Measurements from ENCODE around the gene SUCLG2. TPM values are rescaled to one million over a fixed set of nuclear protein-coding genes. Genes with fewer than 3 reads are reported as not detected.

Gene SUCLG2
- total and polyA plus RNA-seq, 2 of the 4 experiments (the other 2 are of a cell fraction), result 26.8 to 34.6 TPM

GRCh38 chr3:67518236-67518635, 136.2 kb downstream of the SUCLG2 start:
- POLR2A ChIA-PET (ENCODE audit: unreplicated experiment), result no interaction called here

More at GRCh38 chr3:67518236-67518635, 136.2 kb downstream of the SUCLG2 start:
- H3K56ac ChIP-seq (ENCODE audit: extremely low read depth, insufficient read depth, low read length), result no peak overlapping the region
- H4K91ac ChIP-seq (ENCODE audit: insufficient read depth, low read depth, low read length), result no peak overlapping the region
- no peak overlapping the region for H4K8ac ChIP-seq (ENCODE audit: low read depth in 2 of 2, low read length in 2 of 2)
- TF ChIP-seq CHD1 (IDR thresholded peaks at IDR 0.05; ENCODE audit: low read depth, low read length), result no peak
- no peak for TF ChIP-seq FOS (IDR thresholded peaks at IDR 0.05; ENCODE audit: low read depth, low read length)
- no peak for TF ChIP-seq CEBPB (IDR thresholded peaks at IDR 0.05; ENCODE audit: low read depth, low read length)
- TF ChIP-seq RCOR1 (IDR thresholded peaks at IDR 0.05; ENCODE audit: insufficient replicate concordance, low read length), result no peak
- TF ChIP-seq SMC3 (IDR thresholded peaks at IDR 0.05; ENCODE audit: low read depth, low read length), result no peak
- no peak for TF ChIP-seq USF2 (IDR thresholded peaks at IDR 0.05; ENCODE audit: low read depth, low read length)
- TF ChIP-seq ELK1 (IDR thresholded peaks at IDR 0.05; ENCODE audit: borderline replicate concordance, low read depth, low read length), result no peak
- dilution Hi-C loops (cut with HindIII; ENCODE audit: low sequenced_read_pairs, unreplicated experiment) (no loop called here), in situ Hi-C loops (cut with MboI; ENCODE audit: low sequenced_read_pairs) (no loop called here), intact Hi-C loops (cut with micrococcal nuclease) (no loop called here)
- H3K4me2 ChIP-seq (ENCODE audit: low read depth, low read length), result no peak overlapping the region
- CTCF ChIA-PET, result interaction anchor here (0.8 kb wide), 1 partner anchor 152 kb away, joined by 3 read pairs; no protein-coding TSS in a partner anchor
- no peak overlapping the region for H2BK5ac ChIP-seq (ENCODE audit: low read depth, low read length, poor library complexity, severe bottlenecking)
- ATAC-seq (ENCODE audit: low read depth), result no peak
- H2AK9ac ChIP-seq (replicated peaks; ENCODE audit: low read depth, low read length, poor library complexity), result no peak overlapping the region
- DNase-seq, result no peak
- peaks cover 13% of the 10 kb centered on the region for H3K36me3 ChIP-seq (ENCODE audit: control insufficient read depth, insufficient read depth, low read length)
- H4K20me1 ChIP-seq (ENCODE audit: insufficient read depth, low read length), result no peaks in the 10 kb centered on the region
- H2BK120ac ChIP-seq (ENCODE audit: low read depth, low read length), result no peak overlapping the region
- peaks cover 3 to 7% of the 10 kb centered on the region in 2 experiments; a peak in 3 of 4 replicates for H3K79me1 ChIP-seq (ENCODE audit: low read depth in 1 of 2, low read length in 2 of 2)
- H2BK15ac ChIP-seq (ENCODE audit: low read depth, low read length), result no peak overlapping the region
- no peak overlapping the region for H3K18ac ChIP-seq (ENCODE audit: low read depth, low read length)
- H2BK20ac ChIP-seq (ENCODE audit: low read depth, low read length), result no peak overlapping the region
- no peak overlapping the region for H3K14ac ChIP-seq (replicated peaks; ENCODE audit: low read depth, low read length)
- H2AFZ ChIP-seq (replicated peaks; ENCODE audit: low read length, poor library complexity), result no peak overlapping the region
- H3K9ac ChIP-seq (ENCODE audit: low read depth, low read length), result no peak overlapping the region
- no peak overlapping the region for H4K5ac ChIP-seq (ENCODE audit: low read depth, low read length)
- no peak overlapping the region for H3K4me3 ChIP-seq (ENCODE audit: insufficient read depth, low read depth, low read length)
- no CpG with 5 or more reads among the region's 4 CpGs for WGBS, 2 experiments (ENCODE audit: extremely low coverage in 2 of 2, insufficient read length in 1 of 2)
- no peaks in the 10 kb centered on the region; the same call in 1 of the 2 replicates for H3K9me1 ChIP-seq (ENCODE audit: insufficient read depth, low read length)
- H3K4me1 ChIP-seq (ENCODE audit: control insufficient read depth, insufficient read depth, low read length), result no peaks in the 10 kb centered on the region
- no peak overlapping the region for H3K4ac ChIP-seq (ENCODE audit: low read depth, low read length)
- no peak overlapping the region for H3K27ac ChIP-seq (ENCODE audit: insufficient read depth, low read length)
- H2AK5ac ChIP-seq (ENCODE audit: low read depth, low read length), result no peak overlapping the region
- no peaks in the 10 kb centered on the region for H3K9me3 ChIP-seq (ENCODE audit: control insufficient read depth, insufficient read depth, low read length)
- no peak overlapping the region for H3K23ac ChIP-seq (ENCODE audit: low read depth, low read length)
- BruUV-seq (replicated peaks), result no TSS peak
- H3K27me3 ChIP-seq (ENCODE audit: control insufficient read depth, insufficient read depth, low read length), result no peaks in the 10 kb centered on the region

Measured in IMR-90 (cell line).